IMR-90 (cell line): Measurements from ENCODE around the gene WHRN. TPM values are rescaled to one million over a fixed set of nuclear protein-coding genes. Genes with fewer than 3 reads are reported as not detected.

Experiments
- ATAC-seq: fragments of 200-7000 bp; cut with Tn5 transposase; 2 replicates; pipeline ENCODE4 v1.9.1; 2020; ENCODE audit warnings: low read depth, mild to moderate bottlenecking, moderate library complexity
- BruUV-seq: library from RNA; stranded (reverse); fragments of 400-500 nt; replicated peaks from 2 replicates; lab custom pipeline; 2021; lab: Mats Ljungman, UMichigan
- CTCF ChIA-PET: fragments of 300-600 bp; formaldehyde crosslinking; extraction: SDS; loops from one replicate; lab custom pipeline; 2021; ENCODE audit warnings: antibody characterized with exemption; lab: Yijun Ruan, JAX
- POLR2A ChIA-PET: fragments of 300-600 bp; sonication (Branson Sonifier 250); formaldehyde crosslinking; loops from one replicate; lab custom pipeline; 2022; ENCODE audit warnings: antibody characterized with exemption; ENCODE audit not compliant: unreplicated experiment; lab: Charles Lee
- DNase-seq: peaks from one replicate; pipeline ENCODE4 v3.0.0; 2013
- H2AFZ ChIP-seq: replicated peaks from 2 replicates; pipeline ENCODE3; 2013; ENCODE audit warnings: low read length, mild to moderate bottlenecking; ENCODE audit not compliant: poor library complexity
- H2AK5ac ChIP-seq: 2 replicates; pipeline ENCODE4 v1.6.1; 2013; ENCODE audit warnings: low read depth, low read length, inconsistent platforms
- H2AK9ac ChIP-seq: replicated peaks from 2 replicates; pipeline ENCODE3; 2013; ENCODE audit warnings: mild to moderate bottlenecking, low read depth, low read length, moderate library complexity; ENCODE audit not compliant: poor library complexity
- H2BK120ac ChIP-seq: 2 replicates; pipeline ENCODE4 v1.6.1; 2013; ENCODE audit warnings: low read depth, low read length, inconsistent platforms
- H2BK15ac ChIP-seq: 3 replicates; pipeline ENCODE4 v1.6.1; 2013; ENCODE audit warnings: low read depth, low read length, inconsistent platforms
- H2BK20ac ChIP-seq: 2 replicates; pipeline ENCODE4 v1.6.1; 2013; ENCODE audit warnings: low read depth, mild to moderate bottlenecking, inconsistent platforms, low read length, moderate library complexity
- H2BK5ac ChIP-seq: 2 replicates; pipeline ENCODE4 v1.6.1; 2013; ENCODE audit warnings: mild to moderate bottlenecking, low read depth, low read length, inconsistent platforms; ENCODE audit not compliant: poor library complexity, severe bottlenecking
- H3K14ac ChIP-seq: replicated peaks from 2 replicates; pipeline ENCODE4 v1.6.1; 2013; ENCODE audit warnings: low read depth, low read length, inconsistent platforms
- H3K18ac ChIP-seq: 2 replicates; pipeline ENCODE4 v1.6.1; 2013; ENCODE audit warnings: low read depth, low read length, control low read depth
- H3K23ac ChIP-seq: 2 replicates; pipeline ENCODE4 v1.6.1; 2013; ENCODE audit warnings: low read depth, low read length, inconsistent platforms
- H3K27ac ChIP-seq: 2 replicates; pipeline ENCODE4 v1.5.1; 2013; ENCODE audit warnings: mild to moderate bottlenecking, control low read depth, low read length; ENCODE audit not compliant: insufficient read depth
- H3K27me3 ChIP-seq: 2 replicates; pipeline ENCODE4 v1.6.1; 2013; ENCODE audit warnings: low read length; ENCODE audit not compliant: control insufficient read depth, insufficient read depth
- H3K36me3 ChIP-seq: 2 replicates; pipeline ENCODE4 v1.6.1; 2013; ENCODE audit warnings: low read length, mixed read lengths; ENCODE audit not compliant: control insufficient read depth, insufficient read depth
- H3K4ac ChIP-seq: 2 replicates; pipeline ENCODE4 v1.6.1; 2013; ENCODE audit warnings: low read depth, low read length, inconsistent platforms
- H3K4me1 ChIP-seq: 2 replicates; pipeline ENCODE4 v1.6.1; 2013; ENCODE audit warnings: low read length, mixed read lengths; ENCODE audit not compliant: control insufficient read depth, insufficient read depth
- H3K4me2 ChIP-seq: 2 replicates; pipeline ENCODE4 v1.6.1; 2013; ENCODE audit warnings: low read depth, mild to moderate bottlenecking, control low read depth, low read length, moderate library complexity
- H3K4me3 ChIP-seq: 2 replicates; pipeline ENCODE4 v1.5.1; 2013; ENCODE audit warnings: low read depth, mild to moderate bottlenecking, control low read depth, low read length, moderate library complexity; ENCODE audit not compliant: insufficient read depth
- H3K56ac ChIP-seq: 2 replicates; pipeline ENCODE4 v1.6.1; 2013; ENCODE audit warnings: low read length, inconsistent platforms; ENCODE audit not compliant: insufficient read depth; ENCODE audit errors: extremely low read depth
- H3K79me1 ChIP-seq, 2 experiments: 2 replicates each; pipeline ENCODE4 v1.6.1; 2013; ENCODE audit warnings: low read length in 2 of 2, inconsistent platforms in 1 of 2, low read depth in 1 of 2
- H3K9ac ChIP-seq: 2 replicates; pipeline ENCODE4 v1.6.1; 2013; ENCODE audit warnings: low read depth, low read length, control low read depth
- H3K9me1 ChIP-seq: 2 replicates; pipeline ENCODE4 v1.6.1; 2013; ENCODE audit warnings: low read length, inconsistent platforms; ENCODE audit not compliant: insufficient read depth
- H3K9me3 ChIP-seq: 2 replicates; pipeline ENCODE4 v1.6.1; 2013; ENCODE audit warnings: low read length; ENCODE audit not compliant: control insufficient read depth, insufficient read depth
- H4K20me1 ChIP-seq: 2 replicates; pipeline ENCODE4 v1.6.1; 2013; ENCODE audit warnings: low read length, inconsistent platforms; ENCODE audit not compliant: insufficient read depth
- H4K5ac ChIP-seq: 2 replicates; pipeline ENCODE4 v1.6.1; 2013; ENCODE audit warnings: mild to moderate bottlenecking, low read depth, low read length, control low read depth
- H4K8ac ChIP-seq, 2 experiments: 2 replicates each; pipeline ENCODE4 v1.6.1; 2013; ENCODE audit warnings: low read depth in 2 of 2, low read length in 2 of 2, control low read depth in 1 of 2, inconsistent platforms in 1 of 2
- H4K91ac ChIP-seq: 2 replicates; pipeline ENCODE4 v1.6.1; 2013; ENCODE audit warnings: low read depth, low read length, inconsistent platforms; ENCODE audit not compliant: insufficient read depth
- BHLHE40 ChIP-seq: fragments of 150-350 bp; IDR thresholded peaks from 2 replicates; pipeline ENCODE4 v1.6.1; 2016; ENCODE audit warnings: mild to moderate bottlenecking, low read depth, low read length
- CEBPB ChIP-seq: IDR thresholded peaks from 2 replicates; pipeline ENCODE4 v1.6.1; 2012; ENCODE audit warnings: low read depth, low read length, improper control_type of control experiment
- CHD1 ChIP-seq: IDR thresholded peaks from 2 replicates; pipeline ENCODE4 v1.6.1; 2012; ENCODE audit warnings: low read depth, low read length, improper control_type of control experiment
- FOS ChIP-seq: fragments of 150-350 bp; IDR thresholded peaks from 2 replicates; pipeline ENCODE4 v1.6.1; 2016; ENCODE audit warnings: low read depth, low read length
- MAFK ChIP-seq: IDR thresholded peaks from 2 replicates; pipeline ENCODE4 v1.6.1; 2012; ENCODE audit warnings: low read depth, low read length, improper control_type of control experiment
- MAZ ChIP-seq: IDR thresholded peaks from 2 replicates; pipeline ENCODE4 v1.6.1; 2012; ENCODE audit warnings: low read depth, mild to moderate bottlenecking, low read length, improper control_type of control experiment, moderate library complexity, borderline replicate concordance
- MXI1 ChIP-seq: IDR thresholded peaks from 2 replicates; pipeline ENCODE4 v1.6.1; 2012; ENCODE audit warnings: low read depth, mild to moderate bottlenecking, low read length, moderate library complexity, borderline replicate concordance
- NFE2L2 ChIP-seq: fragments of 150-350 bp; IDR thresholded peaks from 2 replicates; pipeline ENCODE4 v1.6.1; 2016; ENCODE audit warnings: low read depth, mild to moderate bottlenecking, low read length
- POLR2A ChIP-seq: IDR thresholded peaks from 2 replicates; pipeline ENCODE4 v1.6.1; 2012; ENCODE audit warnings: mild to moderate bottlenecking, low read depth, low read length
- RAD21 ChIP-seq: IDR thresholded peaks from 2 replicates; pipeline ENCODE4 v1.6.1; 2012; ENCODE audit warnings: low read length, improper control_type of control experiment
- RCOR1 ChIP-seq: IDR thresholded peaks from 2 replicates; pipeline ENCODE4 v1.6.1; 2012; ENCODE audit warnings: mild to moderate bottlenecking, low read length, improper control_type of control experiment; ENCODE audit not compliant: insufficient replicate concordance
- RFX5 ChIP-seq: IDR thresholded peaks from 2 replicates; pipeline ENCODE4 v1.8.0; 2012; ENCODE audit warnings: low read depth, mild to moderate bottlenecking, low read length, moderate library complexity
- SMC3 ChIP-seq: fragments of 150-350 bp; IDR thresholded peaks from 2 replicates; pipeline ENCODE4 v1.6.1; 2016; ENCODE audit warnings: low read depth, mild to moderate bottlenecking, antibody characterized with exemption, low read length, moderate library complexity
- WGBS, 2 experiments: methylation state at CpG; one replicate each; pipeline versions ENCODE4 v1.1.5 to v1.1.7; 2013; ENCODE audit warnings: missing lambda C conversion rate in 2 of 2; ENCODE audit not compliant: insufficient read length in 1 of 2; ENCODE audit errors: extremely low coverage in 2 of 2; 5-methylcytosine and 5-hydroxymethylcytosine counted together
- dilution Hi-C: fragments of 300-500 bp; cut with HindIII; formaldehyde crosslinking; loops from one replicate; pipeline ENCODE4 v1.14.3; 2018; ENCODE audit warnings: low sequenced_read_pairs; ENCODE audit not compliant: unreplicated experiment
- in situ Hi-C: fragments of 300-500 bp; cut with MboI; formaldehyde crosslinking; loops from 3 replicates; pipeline ENCODE4 v1.14.3; 2019; ENCODE audit warnings: low sequenced_read_pairs, inconsistent platforms, mixed read lengths
- intact Hi-C: fragments of 100-400 bp; cut with micrococcal nuclease; formaldehyde crosslinking; loops from 2 replicates; pipeline ENCODE4 v1.10.0; 2022
- polyA plus RNA-seq, 3 experiments: library from polyadenylated mRNA; depleted of rRNA; stranded (reverse); fragments of >200 nt; gene quantifications; 2 replicates each; pipeline ENCODE4 v1.2.3, GENCODE V29; 2012; ENCODE audit warnings: low replicate concordance in 1 of 3
- total RNA-seq: library from RNA; depleted of rRNA; stranded (reverse); fragments of >200 nt; gene quantifications from 2 replicates; pipeline ENCODE4 v1.2.3, GENCODE V29; 2012
- TF ChIP-seq, protein P1 (sequence below): fragments of 150-350 bp; IDR thresholded peaks from 2 replicates; pipeline ENCODE4 v1.6.1; 2017; ENCODE audit warnings: mild to moderate bottlenecking, antibody characterized with exemption, low read length, low read depth
- TF ChIP-seq, protein P2 (sequence below): conservative IDR thresholded peaks from 2 replicates; pipeline ENCODE4 v1.5.1; 2012; ENCODE audit warnings: mild to moderate bottlenecking, low read depth, low read length, improper control_type of control experiment
- TF ChIP-seq, protein P3 (sequence below): fragments of 150-350 bp; IDR thresholded peaks from 2 replicates; pipeline ENCODE4 v1.6.1; 2016; ENCODE audit warnings: low read depth, mild to moderate bottlenecking, low read length, moderate library complexity, borderline replicate concordance

Gene WHRN
- total and polyA plus RNA-seq, 2 of the 4 experiments (the other 2 are of a cell fraction) = 0.18 to 2.6 TPM

DNA sequence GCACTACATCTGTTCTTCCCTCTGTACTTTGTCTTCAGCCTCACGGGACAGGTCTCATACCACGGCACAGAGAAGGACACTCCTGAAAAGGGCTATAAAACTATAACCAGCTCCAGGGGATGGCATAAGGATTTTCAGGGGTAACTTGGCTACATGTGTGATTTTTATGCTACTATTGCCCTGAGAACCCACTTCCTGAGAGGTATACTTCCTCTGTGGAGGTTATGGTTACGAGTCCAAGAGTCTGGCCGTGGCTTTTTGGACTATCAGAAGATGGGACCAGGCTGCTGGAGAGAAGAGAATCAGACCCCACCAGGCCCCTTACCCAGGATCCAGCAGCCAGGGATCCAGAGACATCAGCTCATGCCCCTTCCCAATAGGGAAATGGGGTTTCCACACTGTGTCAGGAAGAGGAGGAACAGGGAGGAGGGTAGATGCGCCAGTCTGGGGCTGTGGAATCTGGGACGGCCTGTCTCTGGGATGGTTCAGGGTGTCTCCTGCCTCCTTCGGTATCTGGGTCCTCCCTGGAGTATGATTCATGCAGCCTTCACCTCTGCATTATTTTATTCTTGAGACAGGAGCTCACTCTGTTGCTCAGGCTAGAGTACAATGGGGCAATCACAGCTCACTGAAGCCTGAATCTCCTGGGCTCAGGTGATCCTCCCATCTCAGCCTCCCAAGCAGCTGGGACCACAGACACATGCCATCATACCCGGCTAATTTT is 29.7 kb downstream of the WHRN start:
- DNase-seq (no peak), ATAC-seq (no peak)
- ChIA-PET CTCF (no interaction called here), POLR2A (interaction anchor here (0.6 kb wide), 1 partner anchor 9 kb away, joined by 3 read pairs; no protein-coding TSS in a partner anchor)
- Histone ChIP-seq H3K27me3 (no peaks in the 10 kb centered on the region), H2AK9ac (no peak overlapping the region), H3K4me1 (no peaks in the 10 kb centered on the region; the same call in 1 of the 2 replicates), H2BK15ac (no peak overlapping the region), H3K4ac (no peak overlapping the region), H2AK5ac (no peak overlapping the region), H3K9me3 (no peaks in the 10 kb centered on the region), H3K23ac (no peak overlapping the region), H3K9ac (no peak overlapping the region), H3K14ac (no peak overlapping the region), H4K20me1 (no peaks in the 10 kb centered on the region), H4K91ac (no peak overlapping the region), H2AFZ (no peak overlapping the region), H4K8ac (no peak overlapping the region), H4K5ac (no peak overlapping the region), H3K18ac (no peak overlapping the region), H2BK5ac (no peak overlapping the region), H3K4me2 (no peak overlapping the region), H3K9me1 (no peaks in the 10 kb centered on the region; the same call in 1 of the 2 replicates), H2BK20ac (no peak overlapping the region), H3K4me3 (no peak overlapping the region), H3K56ac (no peak overlapping the region), H3K79me1 (no peaks in the 10 kb centered on the region), H3K36me3 (no peaks in the 10 kb centered on the region), H3K27ac (no peak overlapping the region), H2BK120ac (no peak overlapping the region)
- dilution Hi-C loops (no loop called here), intact Hi-C loops (no loop called here), in situ Hi-C loops (no loop called here)
- no peak for TF ChIP-seq SMC3
- TF ChIP-seq, protein P1, sequence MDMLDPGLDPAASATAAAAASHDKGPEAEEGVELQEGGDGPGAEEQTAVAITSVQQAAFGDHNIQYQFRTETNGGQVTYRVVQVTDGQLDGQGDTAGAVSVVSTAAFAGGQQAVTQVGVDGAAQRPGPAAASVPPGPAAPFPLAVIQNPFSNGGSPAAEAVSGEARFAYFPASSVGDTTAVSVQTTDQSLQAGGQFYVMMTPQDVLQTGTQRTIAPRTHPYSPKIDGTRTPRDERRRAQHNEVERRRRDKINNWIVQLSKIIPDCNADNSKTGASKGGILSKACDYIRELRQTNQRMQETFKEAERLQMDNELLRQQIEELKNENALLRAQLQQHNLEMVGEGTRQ = no peak
- TF ChIP-seq NFE2L2 = no peak
- TF ChIP-seq, protein P2, sequence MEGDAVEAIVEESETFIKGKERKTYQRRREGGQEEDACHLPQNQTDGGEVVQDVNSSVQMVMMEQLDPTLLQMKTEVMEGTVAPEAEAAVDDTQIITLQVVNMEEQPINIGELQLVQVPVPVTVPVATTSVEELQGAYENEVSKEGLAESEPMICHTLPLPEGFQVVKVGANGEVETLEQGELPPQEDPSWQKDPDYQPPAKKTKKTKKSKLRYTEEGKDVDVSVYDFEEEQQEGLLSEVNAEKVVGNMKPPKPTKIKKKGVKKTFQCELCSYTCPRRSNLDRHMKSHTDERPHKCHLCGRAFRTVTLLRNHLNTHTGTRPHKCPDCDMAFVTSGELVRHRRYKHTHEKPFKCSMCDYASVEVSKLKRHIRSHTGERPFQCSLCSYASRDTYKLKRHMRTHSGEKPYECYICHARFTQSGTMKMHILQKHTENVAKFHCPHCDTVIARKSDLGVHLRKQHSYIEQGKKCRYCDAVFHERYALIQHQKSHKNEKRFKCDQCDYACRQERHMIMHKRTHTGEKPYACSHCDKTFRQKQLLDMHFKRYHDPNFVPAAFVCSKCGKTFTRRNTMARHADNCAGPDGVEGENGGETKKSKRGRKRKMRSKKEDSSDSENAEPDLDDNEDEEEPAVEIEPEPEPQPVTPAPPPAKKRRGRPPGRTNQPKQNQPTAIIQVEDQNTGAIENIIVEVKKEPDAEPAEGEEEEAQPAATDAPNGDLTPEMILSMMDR = no peak
- TF ChIP-seq BHLHE40 = no peak
- no peak for TF ChIP-seq POLR2A
- no peak for TF ChIP-seq FOS
- TF ChIP-seq RAD21 = no peak
- no peak for TF ChIP-seq CHD1
- no peak for TF ChIP-seq MAZ
- no peak for TF ChIP-seq CEBPB
- TF ChIP-seq, protein P3, sequence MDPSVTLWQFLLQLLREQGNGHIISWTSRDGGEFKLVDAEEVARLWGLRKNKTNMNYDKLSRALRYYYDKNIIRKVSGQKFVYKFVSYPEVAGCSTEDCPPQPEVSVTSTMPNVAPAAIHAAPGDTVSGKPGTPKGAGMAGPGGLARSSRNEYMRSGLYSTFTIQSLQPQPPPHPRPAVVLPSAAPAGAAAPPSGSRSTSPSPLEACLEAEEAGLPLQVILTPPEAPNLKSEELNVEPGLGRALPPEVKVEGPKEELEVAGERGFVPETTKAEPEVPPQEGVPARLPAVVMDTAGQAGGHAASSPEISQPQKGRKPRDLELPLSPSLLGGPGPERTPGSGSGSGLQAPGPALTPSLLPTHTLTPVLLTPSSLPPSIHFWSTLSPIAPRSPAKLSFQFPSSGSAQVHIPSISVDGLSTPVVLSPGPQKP = no peak
- no peak for TF ChIP-seq MXI1
- no peak for TF ChIP-seq RFX5
- no peak for TF ChIP-seq RCOR1
- TF ChIP-seq MAFK = no peak
- BruUV-seq = no TSS peak
- 60% methylated on average over 1 of the region's 8 CpGs; no CpG with 5 or more reads in 1 of the 2 experiments for WGBS, 2 experiments
